ENCODE measurements around the gene ATP6V1E1.

DNA sequence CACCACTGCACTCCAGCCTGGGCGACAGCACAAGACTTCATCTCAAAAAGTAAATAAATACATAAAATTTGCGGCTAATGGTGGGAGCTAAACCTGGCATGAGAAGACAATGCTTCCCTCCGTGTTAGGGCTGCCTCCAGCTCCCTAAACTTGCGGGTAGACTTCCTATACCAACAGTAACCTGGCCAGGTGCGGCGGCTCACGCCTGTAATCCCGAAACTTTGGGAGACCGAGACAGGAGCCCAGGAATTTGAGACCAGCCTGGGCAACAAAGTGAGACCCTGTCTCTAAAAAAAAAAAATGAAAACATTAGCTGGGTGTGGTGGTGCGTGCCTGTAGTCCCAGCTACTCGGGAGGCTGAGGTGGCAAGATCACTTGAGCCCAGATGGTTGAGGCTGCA, 39.9 kb downstream of the ATP6V1E1 start:
- TF ChIP-seq, protein P1, sequence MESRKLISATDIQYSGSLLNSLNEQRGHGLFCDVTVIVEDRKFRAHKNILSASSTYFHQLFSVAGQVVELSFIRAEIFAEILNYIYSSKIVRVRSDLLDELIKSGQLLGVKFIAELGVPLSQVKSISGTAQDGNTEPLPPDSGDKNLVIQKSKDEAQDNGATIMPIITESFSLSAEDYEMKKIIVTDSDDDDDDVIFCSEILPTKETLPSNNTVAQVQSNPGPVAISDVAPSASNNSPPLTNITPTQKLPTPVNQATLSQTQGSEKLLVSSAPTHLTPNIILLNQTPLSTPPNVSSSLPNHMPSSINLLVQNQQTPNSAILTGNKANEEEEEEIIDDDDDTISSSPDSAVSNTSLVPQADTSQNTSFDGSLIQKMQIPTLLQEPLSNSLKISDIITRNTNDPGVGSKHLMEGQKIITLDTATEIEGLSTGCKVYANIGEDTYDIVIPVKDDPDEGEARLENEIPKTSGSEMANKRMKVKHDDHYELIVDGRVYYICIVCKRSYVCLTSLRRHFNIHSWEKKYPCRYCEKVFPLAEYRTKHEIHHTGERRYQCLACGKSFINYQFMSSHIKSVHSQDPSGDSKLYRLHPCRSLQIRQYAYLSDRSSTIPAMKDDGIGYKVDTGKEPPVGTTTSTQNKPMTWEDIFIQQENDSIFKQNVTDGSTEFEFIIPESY (IDR thresholded peaks at IDR 0.05; ENCODE audit: borderline replicate concordance, low read depth) = no peak
- TF ChIP-seq, protein P2, sequence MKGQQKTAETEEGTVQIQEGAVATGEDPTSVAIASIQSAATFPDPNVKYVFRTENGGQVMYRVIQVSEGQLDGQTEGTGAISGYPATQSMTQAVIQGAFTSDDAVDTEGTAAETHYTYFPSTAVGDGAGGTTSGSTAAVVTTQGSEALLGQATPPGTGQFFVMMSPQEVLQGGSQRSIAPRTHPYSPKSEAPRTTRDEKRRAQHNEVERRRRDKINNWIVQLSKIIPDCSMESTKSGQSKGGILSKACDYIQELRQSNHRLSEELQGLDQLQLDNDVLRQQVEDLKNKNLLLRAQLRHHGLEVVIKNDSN (IDR thresholded peaks at IDR 0.05; ENCODE audit: borderline replicate concordance, low read depth) = no peak
- TF ChIP-seq, protein P3, sequence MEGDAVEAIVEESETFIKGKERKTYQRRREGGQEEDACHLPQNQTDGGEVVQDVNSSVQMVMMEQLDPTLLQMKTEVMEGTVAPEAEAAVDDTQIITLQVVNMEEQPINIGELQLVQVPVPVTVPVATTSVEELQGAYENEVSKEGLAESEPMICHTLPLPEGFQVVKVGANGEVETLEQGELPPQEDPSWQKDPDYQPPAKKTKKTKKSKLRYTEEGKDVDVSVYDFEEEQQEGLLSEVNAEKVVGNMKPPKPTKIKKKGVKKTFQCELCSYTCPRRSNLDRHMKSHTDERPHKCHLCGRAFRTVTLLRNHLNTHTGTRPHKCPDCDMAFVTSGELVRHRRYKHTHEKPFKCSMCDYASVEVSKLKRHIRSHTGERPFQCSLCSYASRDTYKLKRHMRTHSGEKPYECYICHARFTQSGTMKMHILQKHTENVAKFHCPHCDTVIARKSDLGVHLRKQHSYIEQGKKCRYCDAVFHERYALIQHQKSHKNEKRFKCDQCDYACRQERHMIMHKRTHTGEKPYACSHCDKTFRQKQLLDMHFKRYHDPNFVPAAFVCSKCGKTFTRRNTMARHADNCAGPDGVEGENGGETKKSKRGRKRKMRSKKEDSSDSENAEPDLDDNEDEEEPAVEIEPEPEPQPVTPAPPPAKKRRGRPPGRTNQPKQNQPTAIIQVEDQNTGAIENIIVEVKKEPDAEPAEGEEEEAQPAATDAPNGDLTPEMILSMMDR (IDR thresholded peaks at IDR 0.05) = no peak
- no peak for TF ChIP-seq SIN3A (IDR thresholded peaks at IDR 0.05; ENCODE audit: borderline replicate concordance, low read depth, low read length)
- TF ChIP-seq FOXM1 (IDR thresholded peaks at IDR 0.05; ENCODE audit: low read depth) = no peak
- TF ChIP-seq, protein P4, sequence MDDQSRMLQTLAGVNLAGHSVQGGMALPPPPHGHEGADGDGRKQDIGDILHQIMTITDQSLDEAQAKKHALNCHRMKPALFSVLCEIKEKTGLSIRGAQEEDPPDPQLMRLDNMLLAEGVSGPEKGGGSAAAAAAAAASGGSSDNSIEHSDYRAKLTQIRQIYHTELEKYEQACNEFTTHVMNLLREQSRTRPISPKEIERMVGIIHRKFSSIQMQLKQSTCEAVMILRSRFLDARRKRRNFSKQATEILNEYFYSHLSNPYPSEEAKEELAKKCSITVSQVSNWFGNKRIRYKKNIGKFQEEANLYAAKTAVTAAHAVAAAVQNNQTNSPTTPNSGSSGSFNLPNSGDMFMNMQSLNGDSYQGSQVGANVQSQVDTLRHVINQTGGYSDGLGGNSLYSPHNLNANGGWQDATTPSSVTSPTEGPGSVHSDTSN (IDR thresholded peaks at IDR 0.05) = no peak
- TF ChIP-seq, protein P5, sequence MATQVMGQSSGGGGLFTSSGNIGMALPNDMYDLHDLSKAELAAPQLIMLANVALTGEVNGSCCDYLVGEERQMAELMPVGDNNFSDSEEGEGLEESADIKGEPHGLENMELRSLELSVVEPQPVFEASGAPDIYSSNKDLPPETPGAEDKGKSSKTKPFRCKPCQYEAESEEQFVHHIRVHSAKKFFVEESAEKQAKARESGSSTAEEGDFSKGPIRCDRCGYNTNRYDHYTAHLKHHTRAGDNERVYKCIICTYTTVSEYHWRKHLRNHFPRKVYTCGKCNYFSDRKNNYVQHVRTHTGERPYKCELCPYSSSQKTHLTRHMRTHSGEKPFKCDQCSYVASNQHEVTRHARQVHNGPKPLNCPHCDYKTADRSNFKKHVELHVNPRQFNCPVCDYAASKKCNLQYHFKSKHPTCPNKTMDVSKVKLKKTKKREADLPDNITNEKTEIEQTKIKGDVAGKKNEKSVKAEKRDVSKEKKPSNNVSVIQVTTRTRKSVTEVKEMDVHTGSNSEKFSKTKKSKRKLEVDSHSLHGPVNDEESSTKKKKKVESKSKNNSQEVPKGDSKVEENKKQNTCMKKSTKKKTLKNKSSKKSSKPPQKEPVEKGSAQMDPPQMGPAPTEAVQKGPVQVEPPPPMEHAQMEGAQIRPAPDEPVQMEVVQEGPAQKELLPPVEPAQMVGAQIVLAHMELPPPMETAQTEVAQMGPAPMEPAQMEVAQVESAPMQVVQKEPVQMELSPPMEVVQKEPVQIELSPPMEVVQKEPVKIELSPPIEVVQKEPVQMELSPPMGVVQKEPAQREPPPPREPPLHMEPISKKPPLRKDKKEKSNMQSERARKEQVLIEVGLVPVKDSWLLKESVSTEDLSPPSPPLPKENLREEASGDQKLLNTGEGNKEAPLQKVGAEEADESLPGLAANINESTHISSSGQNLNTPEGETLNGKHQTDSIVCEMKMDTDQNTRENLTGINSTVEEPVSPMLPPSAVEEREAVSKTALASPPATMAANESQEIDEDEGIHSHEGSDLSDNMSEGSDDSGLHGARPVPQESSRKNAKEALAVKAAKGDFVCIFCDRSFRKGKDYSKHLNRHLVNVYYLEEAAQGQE (IDR thresholded peaks at IDR 0.05; ENCODE audit: low read depth, low read length) = no peak
- TF ChIP-seq RXRA (IDR thresholded peaks at IDR 0.05; ENCODE audit: borderline replicate concordance, low read depth) = no peak
- no peak for TF ChIP-seq FOSL2 (IDR thresholded peaks at IDR 0.05; ENCODE audit: borderline replicate concordance, low read depth)
- no peak for TF ChIP-seq GABPA (IDR thresholded peaks at IDR 0.05; ENCODE audit: low read depth)
- no peak for TF ChIP-seq POLR2AphosphoS5 (IDR thresholded peaks at IDR 0.05; ENCODE audit: low read depth, low read length)
- TF ChIP-seq YY1 (IDR thresholded peaks at IDR 0.05; ENCODE audit: low read depth) = no peak
- TF ChIP-seq, protein P6, sequence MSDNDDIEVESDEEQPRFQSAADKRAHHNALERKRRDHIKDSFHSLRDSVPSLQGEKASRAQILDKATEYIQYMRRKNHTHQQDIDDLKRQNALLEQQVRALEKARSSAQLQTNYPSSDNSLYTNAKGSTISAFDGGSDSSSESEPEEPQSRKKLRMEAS (IDR thresholded peaks at IDR 0.05; ENCODE audit: low read depth) = no peak
- no peak for TF ChIP-seq TAF1 (IDR thresholded peaks at IDR 0.05; ENCODE audit: borderline replicate concordance, low read depth, low read length)

Measured in SK-N-SH (cell line).